ENCODE measurements around the gene CSTPP1.
"Not testable (repeated sequence)": the region's sequence is repeated elsewhere in the genome, so short reads cannot be mapped to it uniquely, and the experiment has no call there.

CSTPP1 gene

DNA sequence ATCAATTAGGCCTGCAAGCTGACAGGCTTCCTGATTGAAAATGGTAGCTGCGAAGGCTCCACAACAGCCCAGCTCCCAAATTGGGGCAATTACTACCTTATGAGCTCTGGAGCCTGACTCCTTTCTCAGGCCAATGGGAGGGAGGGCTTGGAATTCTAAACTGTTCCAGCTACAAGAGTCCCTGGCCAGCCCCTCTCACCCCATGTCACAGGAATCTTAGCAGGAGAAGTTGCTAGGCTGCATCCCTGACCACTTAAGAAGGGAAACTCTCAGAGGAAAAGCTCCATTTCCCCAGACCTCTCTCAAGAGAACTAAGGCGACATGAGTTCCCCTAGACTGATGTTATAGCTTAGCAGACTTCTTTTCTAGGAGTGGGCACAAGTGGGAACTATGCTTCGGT is 23.1 kb upstream of the CSTPP1 start:
- no peak for FAIRE-seq

DNA sequence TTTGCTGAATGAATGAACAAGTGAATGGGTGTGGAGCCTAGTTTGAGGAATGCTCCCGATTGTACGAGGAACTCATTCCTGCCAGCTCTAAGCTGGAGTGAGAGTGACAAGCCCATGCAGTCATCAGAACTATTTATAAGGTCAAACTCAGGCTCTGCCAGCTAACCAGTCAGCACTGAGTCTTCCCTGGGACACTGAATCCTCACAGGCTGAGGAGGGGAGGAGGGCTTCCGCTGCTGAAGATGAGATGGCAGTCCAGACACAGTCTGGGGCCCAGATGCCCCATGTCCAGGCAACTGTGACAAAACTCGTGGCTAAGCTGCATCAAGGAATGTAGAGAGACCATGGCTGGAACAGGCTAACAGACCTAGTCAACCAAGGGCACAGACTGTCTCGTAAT is 22.2 kb upstream of the CSTPP1 start:
- FAIRE-seq: no peak

DNA sequence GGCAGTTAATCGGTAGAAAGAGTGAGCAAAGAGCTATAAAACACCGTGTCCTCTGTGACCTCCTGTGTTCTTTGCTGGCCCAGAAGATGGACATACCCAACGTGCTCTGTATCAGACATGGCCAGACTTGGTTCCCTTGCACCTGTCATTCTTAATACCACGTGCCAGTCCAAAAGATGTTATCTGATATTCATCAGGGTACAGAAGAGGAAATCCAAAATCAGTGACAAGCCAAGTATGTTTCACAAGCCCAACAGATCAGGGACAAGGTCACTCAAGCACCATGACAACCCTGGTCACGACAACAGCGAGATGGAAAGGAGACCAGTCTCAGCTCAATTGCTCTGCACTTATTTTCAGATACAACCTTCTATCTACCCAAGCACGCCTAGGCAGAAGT is 21.7 kb upstream of the CSTPP1 start:
- FAIRE-seq: no peak

- FAIRE-seq: no peak
These were observed 20.1 kb upstream of the CSTPP1 start for GRCh38 chr11:46916286-46917108.

GRCh38 chr11:46917109-46917761 is 19.3 kb upstream of the CSTPP1 start:
- no peak for FAIRE-seq

GRCh38 chr11:46917762-46918082 is 18.8 kb upstream of the CSTPP1 start:
- no peak for FAIRE-seq

DNA sequence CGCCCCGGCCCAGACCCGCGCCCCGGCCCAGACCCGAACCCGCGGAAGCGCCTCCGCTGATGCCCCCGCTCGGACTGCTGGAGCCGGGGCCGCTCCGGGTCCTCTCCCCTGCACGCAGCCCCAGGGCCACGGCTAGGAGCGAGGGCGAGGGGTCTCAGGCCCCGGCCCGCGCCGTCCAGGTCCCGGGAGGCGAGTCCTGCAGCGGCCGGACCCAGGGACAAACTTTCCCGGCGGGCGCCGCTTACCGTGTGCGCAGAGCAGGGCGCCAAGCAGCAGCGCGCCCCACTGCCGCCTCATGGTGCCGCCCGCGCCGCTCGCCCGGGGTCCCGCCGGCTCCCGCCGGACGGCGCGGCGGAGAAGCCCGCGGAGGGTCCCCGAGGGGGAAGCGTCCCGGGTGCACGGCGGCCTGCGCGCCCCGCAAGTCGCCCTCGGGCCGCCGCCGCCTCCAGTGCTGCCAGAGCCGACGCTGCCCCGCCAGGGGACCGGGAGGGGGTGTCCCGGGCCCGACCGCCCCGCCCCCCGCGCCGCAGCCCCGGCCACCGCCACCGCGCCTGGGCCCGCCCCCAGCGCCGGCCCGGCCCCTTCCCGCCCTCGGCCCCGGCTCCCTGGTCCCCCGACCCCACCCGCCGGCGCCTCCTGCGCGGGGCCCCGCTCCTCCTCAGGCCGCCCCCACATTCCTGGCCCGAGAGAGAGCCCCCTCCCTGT is 18.3 kb upstream of the CSTPP1 start, which contains the start of gene LRP4:
LRP4 (minus strand) TSS at position 468 of the 705 bp plus-strand sequence; CDS start at position 297, 171 bp downstream.
- FAIRE-seq: no peak

- no peak for FAIRE-seq
These were observed 17.6 kb upstream of the CSTPP1 start for GRCh38 chr11:46918788-46919513.

- FAIRE-seq: no peak
These were observed 15.8 kb upstream of the CSTPP1 start for GRCh38 chr11:46920755-46921154.

GRCh38 chr11:46927928-46928327 is 8.6 kb upstream of the CSTPP1 start:
- FAIRE-seq: not testable (repeated sequence)

GRCh38 chr11:46928701-46929100 is 7.9 kb upstream of the CSTPP1 start:
- not testable (repeated sequence) for FAIRE-seq

DNA sequence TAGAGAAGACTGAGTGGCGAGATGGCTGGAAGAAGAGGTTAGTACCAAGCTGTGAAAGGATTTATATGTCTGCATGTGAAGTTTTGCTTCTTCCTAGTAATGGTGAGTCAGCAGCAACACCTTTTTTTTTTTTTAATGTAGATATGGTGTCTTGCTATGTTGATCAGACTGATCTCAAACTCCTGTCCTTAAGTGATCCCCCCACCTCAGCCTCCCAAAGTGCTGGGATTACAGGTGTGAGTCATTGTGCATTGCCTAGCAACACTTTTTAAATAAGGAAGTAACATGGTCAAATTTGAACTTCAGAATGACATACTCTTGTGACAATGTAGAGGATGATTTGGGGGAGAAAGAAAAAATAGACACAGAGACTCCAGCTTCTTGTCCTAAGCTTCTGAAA is 6.5 kb upstream of the CSTPP1 start:
- no peak for FAIRE-seq

DNA sequence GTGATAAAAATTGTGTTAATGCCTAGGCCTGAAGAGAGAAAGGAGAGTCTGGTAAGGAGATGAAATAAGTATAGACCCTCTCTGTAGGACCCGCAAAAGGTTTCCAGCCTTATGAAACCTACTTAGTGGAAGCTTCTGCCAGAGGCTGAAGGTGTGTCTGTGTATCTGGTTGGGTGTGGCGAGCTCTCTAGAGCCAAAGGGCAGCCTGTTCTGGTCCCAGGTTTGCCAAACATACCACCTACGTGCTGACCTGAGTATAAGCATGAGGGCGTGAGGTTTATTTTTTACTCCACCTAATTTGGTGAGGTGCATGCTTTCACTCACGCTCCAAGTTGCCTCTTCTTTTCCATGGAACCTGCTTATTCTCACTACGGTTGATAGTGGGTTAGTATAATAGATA is 5.6 kb downstream of the CSTPP1 start:
- no peak for FAIRE-seq

DNA sequence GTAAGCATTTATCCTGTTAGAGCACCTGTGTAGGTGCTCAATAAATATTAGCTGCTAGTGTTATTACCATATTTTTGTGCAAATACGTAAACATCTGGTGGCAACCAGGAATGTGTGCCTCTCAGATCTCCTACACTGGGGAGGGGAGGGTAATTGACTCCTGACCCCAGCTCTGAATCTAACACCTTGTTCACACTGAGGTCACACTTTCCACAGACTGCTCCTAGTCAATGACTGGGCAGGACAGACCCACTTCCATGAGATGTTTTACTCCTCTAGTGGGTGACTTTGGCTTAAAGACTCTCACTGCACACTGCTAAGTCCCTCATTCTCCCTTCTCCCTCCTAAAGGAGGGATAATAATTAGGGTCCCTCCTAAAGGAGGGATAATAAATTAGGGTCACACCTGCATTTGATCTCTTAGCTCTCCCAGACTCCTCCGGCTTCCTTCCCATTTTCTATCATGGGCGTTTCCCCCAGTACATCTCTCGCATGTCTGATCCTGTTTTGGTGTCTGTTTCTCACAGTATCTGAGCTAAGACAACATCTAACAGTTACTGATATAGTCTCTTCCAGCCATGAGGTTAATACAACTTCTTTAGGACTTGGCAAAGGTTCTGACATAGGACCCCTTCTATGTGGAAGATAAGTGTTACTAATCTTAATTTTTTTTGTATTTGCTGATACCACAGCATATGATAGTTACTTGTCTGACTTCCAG is 8.0 kb downstream of the CSTPP1 start:
- no peak for FAIRE-seq

GRCh38 chr11:46947399-46948077 is 11.0 kb downstream of the CSTPP1 start:
- no peak for FAIRE-seq

DNA sequence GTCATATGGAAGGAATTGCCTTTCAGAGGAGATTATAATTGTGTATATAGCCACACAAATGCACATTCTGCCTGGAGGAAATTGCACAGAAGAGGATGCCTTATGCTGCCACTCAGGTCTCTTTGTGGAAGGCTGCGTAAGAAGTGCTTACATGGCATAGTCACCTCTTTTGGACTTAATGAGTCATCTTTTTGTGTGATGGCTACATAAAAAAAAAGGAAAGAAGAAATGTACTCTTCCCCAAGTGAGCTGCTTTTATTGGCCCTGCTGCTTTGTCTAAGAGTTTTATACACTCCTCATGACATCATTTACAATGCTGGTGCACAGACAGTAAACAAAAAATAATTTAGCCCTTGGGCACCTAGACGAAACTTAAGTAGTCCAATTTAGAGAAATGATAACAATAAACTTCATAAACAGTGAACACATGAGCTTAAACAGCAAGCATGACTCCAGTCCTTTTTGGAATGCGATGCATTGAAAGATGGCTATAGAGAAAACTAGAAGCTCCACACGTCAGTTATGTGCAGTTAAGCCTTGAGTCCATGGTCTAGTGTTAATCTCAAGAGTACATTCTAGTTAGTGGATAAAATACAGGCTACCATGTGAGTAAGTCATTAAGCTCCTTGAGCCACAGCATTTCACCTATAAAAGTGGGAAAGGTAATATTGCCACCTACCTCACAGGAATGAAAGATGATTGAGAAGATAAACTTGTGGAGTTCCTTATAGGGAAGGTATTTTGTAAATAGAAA is 12.0 kb downstream of the CSTPP1 start:
- FAIRE-seq: no peak

GRCh38 chr11:46949297-46949696 is 12.7 kb downstream of the CSTPP1 start:
- FAIRE-seq: no peak

DNA sequence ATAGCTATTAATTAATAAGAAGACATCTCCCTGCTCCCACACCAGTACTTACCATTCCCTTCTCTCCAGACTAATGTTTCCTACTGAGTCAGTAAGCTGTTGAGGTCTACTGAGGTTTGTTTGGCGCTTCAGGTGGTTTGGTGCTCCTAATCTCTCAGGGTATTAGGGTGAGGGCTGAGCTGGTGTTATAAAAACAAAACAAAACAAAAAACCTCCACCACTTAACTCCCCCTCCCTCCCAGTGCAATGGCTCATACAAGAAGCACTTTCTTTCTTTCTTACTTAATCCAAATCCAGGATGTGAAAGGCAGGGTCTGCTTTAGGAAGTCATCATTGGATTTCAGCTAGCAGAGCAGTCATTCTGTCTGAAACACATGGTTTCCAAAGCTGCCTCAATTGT is 15.3 kb downstream of the CSTPP1 start:
- FAIRE-seq: no peak

DNA sequence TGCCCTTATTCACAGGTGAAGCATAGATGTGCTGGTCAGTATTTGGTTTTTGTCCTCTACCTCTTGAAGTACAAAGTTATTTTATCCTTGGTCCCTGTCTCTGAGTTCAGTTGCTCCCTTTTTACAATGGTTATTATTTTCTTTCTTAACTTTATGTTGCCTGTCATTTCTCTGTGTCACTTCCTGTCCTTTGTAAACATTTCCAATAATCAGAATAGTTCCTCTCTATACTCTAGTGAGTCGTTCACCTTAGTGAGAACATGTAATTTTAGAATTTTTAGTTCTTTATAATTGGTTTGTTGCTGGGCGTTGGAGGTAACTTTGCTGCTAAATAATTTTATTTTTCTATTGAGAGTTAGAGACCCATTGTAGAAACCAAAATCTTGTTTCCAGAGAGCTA is 16.0 kb downstream of the CSTPP1 start:
- FAIRE-seq: no peak

- no peak for FAIRE-seq
These were observed 16.5 kb downstream of the CSTPP1 start for GRCh38 chr11:46953093-46953492.

DNA sequence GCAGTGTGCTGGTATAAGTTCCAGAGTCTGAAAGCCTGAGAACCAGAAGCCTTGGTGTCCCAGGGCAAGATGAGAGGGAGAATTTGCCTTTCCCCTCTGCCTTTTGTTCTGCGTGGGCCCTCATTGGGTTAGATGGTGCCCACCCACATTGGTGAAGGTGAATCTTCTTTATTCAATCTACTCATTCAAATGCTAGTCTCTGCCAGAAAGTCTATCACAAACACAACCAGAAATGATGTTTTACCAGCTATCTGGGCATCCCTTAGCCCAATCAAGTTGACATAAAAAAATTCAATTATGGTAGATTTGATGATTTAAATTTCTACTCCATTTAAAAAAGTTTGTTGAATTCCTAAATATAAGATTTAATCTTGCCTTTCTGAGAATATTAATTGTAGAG is 22.2 kb downstream of the CSTPP1 start:
- no peak for FAIRE-seq
